HG03175 (cell line): Measurements from ENCODE around the gene MTARC2.

Experiments
- ATAC-seq: cut with Tn5 transposase; IDR thresholded peaks from one replicate; pipeline ENCODE4 v1.9.1; 2021; ENCODE audit warnings: mild to moderate bottlenecking, moderate library complexity; ENCODE audit not compliant: unreplicated experiment

The MTARC2 gene

DNA sequence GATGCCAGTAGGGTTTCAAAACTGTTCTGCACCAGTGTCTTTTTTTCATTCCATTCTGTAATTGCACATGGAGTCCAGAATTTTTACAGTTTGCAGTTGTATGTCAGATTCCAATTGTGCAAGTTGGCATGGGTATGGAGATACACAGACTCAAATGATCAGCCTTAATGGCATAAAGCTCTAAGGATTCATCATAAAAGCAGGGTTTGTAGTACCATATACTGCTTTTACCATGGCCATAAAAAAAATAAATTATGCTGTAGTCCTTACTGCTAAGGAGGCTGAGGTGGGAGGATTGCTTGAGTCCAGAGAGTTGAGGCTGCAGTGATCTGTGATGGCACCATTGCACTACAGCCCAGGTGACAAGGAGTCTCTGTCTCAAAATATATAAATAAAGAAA, 48.9 kb downstream of the MTARC2 start:
- no peak for ATAC-seq

DNA sequence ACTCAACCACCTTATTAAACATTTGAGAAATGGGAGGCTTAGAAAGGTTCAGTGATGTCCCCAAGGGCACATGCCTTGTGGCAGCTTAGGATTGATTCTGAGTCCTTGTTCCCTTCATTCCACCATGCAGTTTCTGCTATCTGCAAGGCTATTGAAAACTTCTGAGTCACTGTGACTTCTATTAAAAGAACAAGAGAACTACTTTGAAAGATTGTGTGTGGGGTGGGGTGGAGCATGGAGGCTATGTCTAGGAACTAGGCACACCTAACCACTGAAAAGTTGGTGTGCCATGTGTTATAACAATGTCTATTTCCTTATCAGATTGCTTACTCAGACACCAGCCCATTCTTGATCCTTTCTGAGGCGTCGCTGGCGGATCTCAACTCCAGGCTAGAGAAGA, 49.4 kb downstream of the MTARC2 start:
- no peak for ATAC-seq

DNA sequence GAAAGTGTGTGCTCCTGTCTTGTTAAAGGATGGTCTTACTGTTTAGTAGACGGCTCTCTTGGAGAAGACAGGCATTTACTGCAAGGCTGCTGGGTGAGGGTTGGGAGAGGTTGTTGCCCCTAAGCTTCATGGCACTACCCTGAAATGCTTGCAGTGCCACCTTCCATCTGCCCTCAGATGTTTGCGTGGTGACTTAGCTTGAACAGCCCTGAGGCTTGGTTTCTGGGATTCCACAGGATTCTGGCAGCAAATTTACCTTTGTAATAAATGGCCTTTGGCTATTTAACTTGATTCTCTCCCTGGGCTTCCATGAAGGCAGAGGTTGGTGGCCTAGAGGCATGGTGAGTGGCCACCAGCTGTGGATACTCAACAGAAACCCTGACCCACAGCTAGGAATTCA, 50.2 kb downstream of the MTARC2 start:
- ATAC-seq = no peak

- ATAC-seq = no peak
These were observed 52.1 kb downstream of the MTARC2 start for GRCh38 chr1:220800262-220800661.

GRCh38 chr1:220803401-220804201, 55.5 kb downstream of the MTARC2 start:
- peak; percentile 50 for ATAC-seq

DNA sequence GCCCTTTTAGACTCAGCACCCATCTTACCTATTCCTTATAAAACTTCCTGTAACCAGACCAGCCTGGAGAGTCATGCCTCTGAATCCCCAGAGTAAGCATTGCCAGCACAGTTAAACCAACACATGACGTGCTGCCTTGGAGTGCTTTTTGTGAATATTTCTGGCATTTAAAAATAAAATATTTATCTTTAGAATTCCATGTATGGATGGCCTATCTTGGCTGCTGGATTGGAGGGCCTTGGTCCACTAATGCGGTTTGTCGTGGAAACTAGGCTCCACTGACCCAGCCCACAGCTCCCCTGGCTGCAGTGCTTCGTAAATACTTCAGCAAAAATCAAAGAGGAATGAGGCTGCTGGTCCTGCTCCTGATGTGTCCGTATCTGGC, 56.1 kb downstream of the MTARC2 start:
- no peak for ATAC-seq

DNA sequence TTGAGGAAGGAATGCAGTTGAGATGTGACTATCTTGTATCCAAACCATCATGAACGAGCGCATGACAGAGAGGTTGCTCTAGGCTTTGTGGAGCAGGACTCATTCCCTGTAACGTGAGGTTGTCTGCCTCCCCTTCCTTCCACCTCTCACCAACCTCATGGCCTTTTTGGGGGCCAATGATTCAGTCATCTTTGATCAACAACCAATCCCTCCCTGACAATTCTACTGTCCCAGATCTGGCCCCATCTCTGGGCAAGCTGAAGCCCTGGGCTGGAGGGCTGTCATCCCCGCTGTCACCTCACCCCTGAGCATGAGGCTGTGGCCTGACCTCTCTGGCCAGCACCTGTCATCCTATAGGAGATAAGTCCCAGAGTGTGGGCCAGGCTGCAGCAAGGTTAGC, 58.3 kb downstream of the MTARC2 start:
- ATAC-seq = no peak

- no peak for ATAC-seq
These were observed 59.6 kb downstream of the MTARC2 start for GRCh38 chr1:220807726-220808125.

DNA sequence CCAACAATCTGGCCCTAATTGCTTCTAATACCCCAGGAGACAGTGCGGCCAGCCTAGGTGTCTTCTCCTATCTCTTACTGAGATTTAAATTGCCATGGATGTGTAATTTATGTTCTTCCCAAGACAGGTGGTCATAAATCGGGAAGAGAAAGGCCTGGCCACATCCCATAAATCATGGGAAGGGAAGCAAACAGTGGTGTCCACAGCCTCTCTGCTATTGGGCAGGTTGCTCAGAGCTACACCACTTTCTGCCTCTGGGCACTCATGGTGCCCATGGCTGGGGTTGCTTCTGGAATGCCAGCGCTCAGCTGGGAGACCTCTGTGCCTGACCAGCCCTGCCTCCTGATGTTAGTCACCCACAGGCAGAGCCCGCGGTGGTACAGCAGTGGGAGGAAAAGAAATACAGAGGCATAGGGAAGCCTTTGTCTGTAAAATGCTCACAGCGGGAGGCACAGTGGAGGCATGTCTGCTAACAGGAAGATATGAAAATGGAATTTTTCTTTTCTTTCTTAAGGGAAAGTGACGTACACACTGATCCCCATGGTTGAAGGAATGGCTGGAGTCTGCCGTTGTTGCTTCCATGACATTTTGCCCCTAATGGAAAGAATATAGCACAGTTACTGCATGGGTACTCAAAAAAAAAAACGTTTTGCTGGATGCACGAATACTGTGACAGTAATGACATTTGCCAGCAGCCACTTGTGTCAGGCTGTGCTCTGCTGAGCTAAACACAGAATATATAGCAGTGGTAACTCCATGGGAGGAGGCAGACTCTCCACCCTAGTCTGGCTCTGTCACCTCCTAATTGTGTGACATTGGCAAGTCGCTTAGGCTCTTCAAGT, 60.4 kb downstream of the MTARC2 start:
- no peak for ATAC-seq

GRCh38 chr1:220809187-220809550, 61.0 kb downstream of the MTARC2 start:
- no peak for ATAC-seq

GRCh38 chr1:220809704-220810103, 61.6 kb downstream of the MTARC2 start:
- ATAC-seq = no peak

- peak; percentile 98 for ATAC-seq
These were observed 62.1 kb downstream of the MTARC2 start for GRCh38 chr1:220810179-220810653.

- no peak for ATAC-seq
These were observed 62.8 kb downstream of the MTARC2 start for GRCh38 chr1:220810963-220811362.

- no peak for ATAC-seq
These were observed 63.6 kb downstream of the MTARC2 start for GRCh38 chr1:220811695-220812094.

DNA sequence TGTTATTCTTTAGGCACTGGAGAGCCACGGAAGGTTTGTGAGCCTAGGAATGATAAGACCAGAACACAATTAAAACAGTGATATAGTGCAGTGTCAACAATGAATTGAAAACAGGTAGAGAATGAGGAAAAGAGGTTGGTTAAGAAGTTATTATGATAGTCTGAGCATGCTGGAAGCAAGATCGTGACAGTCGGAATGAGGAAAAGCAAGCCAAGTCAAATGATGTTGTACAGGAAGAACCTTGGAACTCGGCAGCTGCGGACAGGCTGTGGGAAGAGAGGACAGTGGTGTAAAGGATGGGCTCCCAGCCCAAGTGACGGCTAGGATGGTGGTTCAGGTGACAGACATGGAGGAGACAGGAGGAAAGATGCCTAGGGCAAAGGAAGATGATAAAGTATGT, 64.2 kb downstream of the MTARC2 start:
- no peak for ATAC-seq

DNA sequence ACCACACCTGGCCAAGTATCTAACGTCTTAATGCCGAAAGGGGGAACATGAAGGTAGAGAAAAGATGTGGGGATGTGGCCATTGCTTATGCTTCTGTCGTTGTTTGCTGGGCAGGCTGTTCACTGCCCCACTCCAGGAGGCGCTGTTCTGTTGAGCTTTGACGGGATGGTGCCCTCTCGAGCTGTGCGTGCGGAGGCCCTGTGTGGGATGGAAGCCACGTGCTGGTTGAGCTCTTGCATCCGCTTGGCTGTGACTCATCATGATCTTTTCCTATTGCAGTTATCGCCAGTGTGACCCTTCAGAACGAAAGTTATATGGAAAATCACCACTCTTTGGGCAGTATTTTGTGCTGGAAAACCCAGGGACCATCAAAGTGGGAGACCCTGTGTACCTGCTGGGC, 64.9 kb downstream of the MTARC2 start:
- no peak for ATAC-seq

GRCh38 chr1:220815409-220815808, 67.3 kb downstream of the MTARC2 start:
- ATAC-seq = no peak

- no peak for ATAC-seq
These were observed 69.8 kb downstream of the MTARC2 start for GRCh38 chr1:220817907-220818306.

GRCh38 chr1:220818421-220819173, 70.5 kb downstream of the MTARC2 start:
- no peak for ATAC-seq

DNA sequence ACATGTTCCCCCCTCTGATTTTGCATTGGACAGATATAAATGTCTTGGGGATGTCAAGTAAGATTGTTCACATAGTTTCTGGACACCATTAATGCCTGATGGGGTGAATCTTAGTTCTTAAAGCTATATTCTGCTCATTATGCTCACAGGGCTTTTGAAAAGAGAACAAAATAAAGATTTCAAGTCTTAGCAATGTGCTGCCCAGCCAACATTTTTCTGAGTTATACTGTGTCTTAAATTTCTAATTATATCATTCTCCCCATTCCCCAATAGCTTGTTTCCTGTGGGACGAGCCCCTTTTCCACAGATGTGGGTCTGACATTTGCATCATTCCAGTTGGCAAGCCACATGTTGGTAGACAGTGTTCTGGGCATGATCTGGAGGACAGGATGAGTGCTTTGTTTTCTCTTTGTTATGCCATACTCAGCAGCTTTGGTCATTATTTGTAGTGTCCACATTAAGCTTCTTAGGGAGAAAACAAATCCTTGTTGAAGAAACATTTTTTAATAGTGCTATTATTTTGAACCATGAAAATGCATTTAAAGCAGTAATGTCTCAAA, 71.4 kb downstream of the MTARC2 start:
- no peak for ATAC-seq
